Globus pallidus (tissue), 1 donor: ENCODE data around the gene CDH16.
"Not testable (repeated sequence)": the region's sequence is repeated elsewhere in the genome, so short reads cannot be mapped to it uniquely, and the experiment has no call there.

Experiments used
- DNase-seq: peaks from one replicate; pipeline ENCODE4 v3.0.0-alpha.2; 2015; ENCODE audit warnings: low spot score

Gene CDH16

GRCh38 chr16:66910175-66910940 is 8.3 kb downstream of the CDH16 start:
- DNase-seq = no peak

- DNase-seq = no peak
Measured at GRCh38 chr16:66908762-66909559, 9.7 kb downstream of the CDH16 start.

DNA sequence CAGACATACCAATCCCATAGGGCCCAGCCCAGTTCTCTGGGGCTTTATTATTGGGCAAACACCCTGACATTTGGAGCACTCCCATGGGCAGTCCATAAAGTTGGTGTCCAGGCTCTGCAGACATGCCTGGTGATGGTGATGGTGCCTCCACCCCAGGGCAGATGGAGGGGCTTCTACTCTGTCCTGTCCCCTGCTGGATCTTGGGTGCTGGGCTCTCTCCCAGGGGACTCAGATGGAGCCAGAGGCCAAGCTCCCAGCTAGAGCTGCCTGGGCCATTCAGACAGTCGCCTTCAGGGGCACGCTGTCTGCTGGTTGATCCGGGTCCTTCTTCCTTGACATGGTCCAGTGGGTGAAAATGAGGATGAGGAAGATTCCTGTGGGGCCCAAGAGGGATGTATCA is 10.6 kb downstream of the CDH16 start:
- no peak for DNase-seq

GRCh38 chr16:66906916-66907836 is 11.5 kb downstream of the CDH16 start:
- DNase-seq = no peak

DNA sequence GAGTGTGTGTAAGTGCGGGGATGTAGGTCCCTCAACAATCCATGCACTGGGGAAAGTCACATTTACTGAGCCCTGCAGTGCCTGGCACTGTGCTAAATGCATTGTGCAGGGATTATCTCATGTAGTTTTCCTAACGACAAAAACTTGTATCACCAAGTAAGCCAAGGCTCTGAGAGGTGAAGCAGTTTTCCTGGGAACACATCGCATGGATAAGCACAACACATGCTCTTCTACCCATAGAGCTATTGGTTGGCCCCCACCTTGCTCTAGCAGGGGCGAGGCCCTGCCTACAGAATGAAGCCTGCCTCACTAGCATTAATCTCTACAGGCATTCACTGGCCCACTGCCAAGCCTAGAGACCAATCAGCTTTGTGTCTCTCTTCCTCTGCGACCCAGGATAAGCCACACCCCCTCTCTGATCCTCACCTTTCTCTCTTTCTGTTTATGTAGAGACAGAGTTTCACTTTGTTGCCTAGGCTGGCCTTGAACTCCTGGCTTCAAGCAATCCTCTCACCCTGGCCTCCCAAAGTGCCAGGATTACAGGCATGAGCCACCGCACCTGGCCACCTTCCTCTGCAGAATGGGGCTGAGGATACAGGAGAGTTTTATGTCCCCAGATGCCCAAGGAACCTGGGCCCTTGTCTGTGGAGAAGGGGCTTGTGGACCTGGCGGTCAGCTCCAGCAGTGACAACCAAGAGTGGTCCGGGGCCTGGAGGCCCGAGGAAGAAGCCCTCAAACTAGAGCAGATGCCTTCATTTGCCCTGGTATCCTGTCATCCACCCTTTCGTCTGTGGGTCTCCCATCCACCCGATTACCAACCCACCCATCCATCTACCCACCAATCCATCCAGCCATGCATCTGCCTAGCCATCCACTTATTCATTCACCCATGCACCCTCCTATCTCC is 12.8 kb downstream of the CDH16 start:
- DNase-seq = no peak

DNA sequence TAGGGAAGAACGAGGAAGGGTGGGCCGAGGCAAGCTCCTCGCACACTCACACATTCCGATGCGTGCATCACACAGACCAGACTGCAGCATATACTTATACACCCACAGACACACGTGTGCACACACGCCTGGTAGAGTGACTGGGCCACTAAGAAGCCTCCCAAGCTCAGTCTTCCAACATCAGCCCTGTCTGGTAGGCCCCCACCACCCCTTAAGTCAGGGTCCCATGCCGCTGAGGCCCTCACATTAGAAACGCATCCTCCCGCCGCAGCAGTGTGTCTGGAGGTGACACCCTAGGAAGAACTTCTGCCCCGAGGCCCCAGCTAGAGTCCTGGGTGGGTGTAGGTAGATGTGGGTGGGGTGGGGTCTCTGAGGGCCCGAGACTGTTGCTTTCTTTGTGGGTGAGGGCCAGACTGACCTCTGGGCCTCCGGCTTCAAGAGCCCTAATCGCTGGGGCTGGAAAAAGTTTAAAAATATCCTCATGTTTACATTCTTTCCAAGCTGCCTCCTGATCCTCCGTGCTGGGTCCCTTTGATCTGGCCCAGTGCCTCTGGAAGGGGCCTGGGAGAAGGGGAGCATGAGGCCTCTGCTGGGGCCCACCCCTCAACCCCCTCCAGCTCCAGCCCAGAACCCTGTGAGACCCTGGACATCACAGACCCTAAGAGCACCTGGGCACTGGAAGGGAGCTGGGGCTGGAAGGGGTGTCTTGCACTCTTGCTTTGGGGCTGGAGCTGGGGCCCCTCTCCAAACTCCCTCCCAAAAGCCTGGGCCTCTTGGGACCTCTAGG is 13.6 kb downstream of the CDH16 start:
- no peak for DNase-seq

GRCh38 chr16:66904428-66904845 is 14.2 kb downstream of the CDH16 start:
- no peak for DNase-seq

DNA sequence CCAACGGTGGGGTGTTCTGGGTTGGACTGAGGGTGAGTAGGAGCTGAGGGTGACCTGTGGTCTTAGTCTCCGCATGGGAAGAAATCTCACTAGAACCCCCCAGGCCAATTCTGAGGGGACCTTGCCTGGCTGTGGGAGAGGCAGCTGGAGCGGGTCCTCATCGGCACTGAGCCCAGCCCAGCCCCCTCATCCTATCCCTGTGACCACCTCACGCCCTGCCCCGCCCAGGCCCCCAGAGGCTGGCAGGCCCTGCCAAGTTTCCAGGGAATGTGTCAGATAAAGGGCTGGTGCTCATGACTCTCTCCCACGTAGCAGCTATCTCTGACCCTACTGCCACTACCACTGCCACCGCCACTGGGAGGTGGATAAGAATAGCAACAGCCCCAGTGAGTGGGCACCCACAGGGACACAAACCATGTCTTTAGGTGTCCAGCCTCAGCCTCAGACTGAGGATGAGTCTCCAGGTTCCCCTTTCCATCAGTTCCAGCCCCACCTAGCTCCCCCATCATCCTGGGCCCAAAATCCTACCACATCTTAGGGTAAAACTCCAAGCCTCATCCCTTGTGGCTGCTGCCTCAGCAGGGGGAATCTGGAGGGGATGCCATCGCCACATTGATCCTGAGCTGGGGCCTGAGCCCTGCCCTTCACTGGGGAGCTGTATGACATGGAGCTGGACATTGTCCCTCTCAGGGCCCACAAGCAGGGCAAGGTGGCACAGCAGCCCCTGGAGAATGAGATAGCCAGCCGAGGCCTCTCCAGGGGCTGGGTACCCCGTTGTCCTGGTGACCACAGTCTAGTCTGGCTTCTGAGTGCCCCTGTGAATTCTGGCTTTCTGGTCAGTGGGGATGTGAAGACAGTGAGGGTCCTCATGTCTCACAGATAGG is 14.9 kb downstream of the CDH16 start:
- no peak for DNase-seq

GRCh38 chr16:66902648-66903543 is 15.8 kb downstream of the CDH16 start:
- DNase-seq = no peak

DNA sequence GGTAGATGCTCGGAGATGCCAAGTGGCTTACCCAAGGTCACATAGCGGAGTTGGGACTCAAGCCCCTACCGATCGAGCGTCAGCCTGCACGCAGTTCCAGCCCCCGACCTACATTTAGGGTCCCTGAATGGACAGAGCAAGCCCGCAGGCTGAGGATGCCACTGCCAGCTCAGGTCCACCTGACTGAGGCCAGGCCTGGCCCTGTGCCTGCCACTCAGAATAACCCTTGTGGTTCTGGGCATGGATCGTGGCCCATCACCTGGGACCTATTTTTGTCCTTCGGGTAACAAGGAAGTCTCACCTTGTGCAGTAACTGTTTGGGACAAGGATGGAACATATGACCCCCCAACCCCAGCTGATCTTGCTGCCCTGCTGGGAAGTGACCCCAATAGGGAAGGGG is 17.1 kb downstream of the CDH16 start:
- no peak for DNase-seq

- peak; percentile 43 for DNase-seq
Measured at GRCh38 chr16:66900721-66901441, 17.8 kb downstream of the CDH16 start.

- DNase-seq = no peak
Measured at GRCh38 chr16:66899945-66900710, 18.6 kb downstream of the CDH16 start.

DNA sequence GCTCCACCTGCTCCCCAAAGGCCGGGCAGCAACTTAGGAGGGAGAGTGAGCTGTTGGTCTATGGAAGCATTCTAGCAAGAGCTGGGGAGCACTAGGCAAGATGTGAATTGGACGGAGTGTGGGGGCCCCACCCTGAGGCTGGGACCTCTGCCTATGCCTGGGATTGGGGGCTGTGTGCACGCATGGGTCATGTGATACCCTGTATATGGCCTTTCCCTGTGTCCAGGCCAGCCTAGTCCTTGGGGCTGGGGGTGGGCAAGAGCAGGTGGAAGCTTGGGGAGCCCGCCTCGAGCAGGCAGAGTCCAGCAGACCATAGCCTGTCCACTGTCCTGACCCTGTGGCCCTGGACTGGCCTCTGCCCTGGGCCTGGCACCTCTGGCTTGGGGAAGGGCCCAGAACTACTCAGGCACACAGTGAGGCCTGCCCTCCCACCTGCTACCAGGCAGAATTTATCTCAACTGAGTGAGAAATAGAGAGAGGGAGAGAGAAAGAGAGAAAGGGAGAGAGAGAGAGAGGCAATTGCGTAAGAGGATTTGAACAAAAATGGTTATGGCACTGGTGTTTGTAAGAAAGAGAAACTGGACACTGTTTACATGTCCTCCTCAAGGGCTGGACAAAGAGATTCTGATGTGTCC is 19.3 kb downstream of the CDH16 start:
- no peak for DNase-seq

DNA sequence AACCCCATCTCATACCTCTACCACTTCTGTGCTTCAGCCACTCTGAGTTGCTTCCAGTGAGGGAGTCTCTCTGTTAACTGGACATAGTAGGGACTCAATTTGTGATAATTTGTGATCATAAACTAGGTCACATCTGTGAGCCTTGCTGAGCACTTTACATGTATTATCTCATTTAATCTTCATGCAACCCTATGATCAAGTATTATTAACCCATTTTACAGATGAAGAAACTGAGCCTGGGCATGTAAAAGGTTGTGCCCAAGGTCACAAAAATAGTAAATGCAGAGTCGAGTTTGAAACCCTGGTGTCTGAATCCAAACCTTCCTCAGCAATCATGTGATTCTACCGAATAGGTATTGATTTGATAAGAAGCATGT is 19.8 kb downstream of the CDH16 start:
- no peak for DNase-seq

DNA sequence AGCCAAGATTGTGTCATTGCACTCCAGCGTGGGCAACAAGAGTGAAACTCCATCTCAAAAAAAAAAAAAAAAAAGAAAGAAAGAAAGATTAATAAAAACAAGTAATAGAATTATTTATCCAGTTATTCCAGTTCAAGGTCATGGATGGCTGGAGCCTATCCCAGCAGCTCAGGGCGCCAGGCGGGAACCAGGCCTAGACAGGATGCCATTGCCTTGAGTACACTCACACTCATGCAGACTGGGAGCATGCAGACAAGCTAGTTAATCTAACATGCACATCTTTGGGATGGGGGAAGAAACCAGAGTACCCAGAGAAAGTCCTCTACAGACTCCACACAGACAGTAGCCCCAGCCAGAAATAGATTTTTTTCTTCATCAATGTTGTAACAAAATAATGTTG is 20.5 kb downstream of the CDH16 start:
- DNase-seq = no peak

GRCh38 chr16:66896682-66897081 is 22.0 kb downstream of the CDH16 start:
- DNase-seq = not testable (repeated sequence)
